ENCODE results near the gene ZNF385A.

DNA sequence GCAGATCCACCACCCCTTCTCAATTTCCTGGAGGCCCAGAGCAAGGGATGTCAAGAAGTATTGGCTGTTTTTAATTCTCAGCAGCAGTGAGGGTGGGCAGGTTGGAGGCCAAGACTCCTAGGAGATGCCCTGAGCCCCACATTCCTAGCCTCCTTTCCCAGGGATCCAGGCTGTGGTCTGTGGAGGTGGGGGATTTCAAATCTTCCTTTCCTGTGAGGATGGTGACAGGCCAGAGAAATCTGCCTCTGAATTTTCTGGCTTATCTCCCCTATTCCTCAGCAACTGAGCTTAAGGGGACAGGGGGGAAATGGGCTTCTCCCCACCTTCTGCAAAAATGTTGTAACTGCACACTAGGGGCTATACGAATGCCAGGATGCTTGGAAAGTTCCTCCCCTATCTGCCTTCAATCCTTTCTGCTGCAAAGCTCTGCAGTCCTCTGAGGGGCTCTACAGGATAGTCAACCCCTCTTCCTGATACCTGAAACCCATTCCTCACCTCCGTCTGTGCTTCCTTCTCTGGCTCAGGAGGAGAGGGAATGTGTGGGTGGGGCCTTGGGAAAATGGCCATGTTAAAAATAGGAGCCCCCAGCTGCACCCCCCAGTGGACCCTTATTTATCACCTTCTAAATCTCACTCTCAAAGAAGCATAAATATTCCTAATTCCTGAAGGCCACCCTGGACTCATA is 26.9 kb downstream of the ZNF385A start:
- TF ChIP-seq, protein P1, sequence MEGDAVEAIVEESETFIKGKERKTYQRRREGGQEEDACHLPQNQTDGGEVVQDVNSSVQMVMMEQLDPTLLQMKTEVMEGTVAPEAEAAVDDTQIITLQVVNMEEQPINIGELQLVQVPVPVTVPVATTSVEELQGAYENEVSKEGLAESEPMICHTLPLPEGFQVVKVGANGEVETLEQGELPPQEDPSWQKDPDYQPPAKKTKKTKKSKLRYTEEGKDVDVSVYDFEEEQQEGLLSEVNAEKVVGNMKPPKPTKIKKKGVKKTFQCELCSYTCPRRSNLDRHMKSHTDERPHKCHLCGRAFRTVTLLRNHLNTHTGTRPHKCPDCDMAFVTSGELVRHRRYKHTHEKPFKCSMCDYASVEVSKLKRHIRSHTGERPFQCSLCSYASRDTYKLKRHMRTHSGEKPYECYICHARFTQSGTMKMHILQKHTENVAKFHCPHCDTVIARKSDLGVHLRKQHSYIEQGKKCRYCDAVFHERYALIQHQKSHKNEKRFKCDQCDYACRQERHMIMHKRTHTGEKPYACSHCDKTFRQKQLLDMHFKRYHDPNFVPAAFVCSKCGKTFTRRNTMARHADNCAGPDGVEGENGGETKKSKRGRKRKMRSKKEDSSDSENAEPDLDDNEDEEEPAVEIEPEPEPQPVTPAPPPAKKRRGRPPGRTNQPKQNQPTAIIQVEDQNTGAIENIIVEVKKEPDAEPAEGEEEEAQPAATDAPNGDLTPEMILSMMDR (IDR thresholded peaks at IDR 0.05; ENCODE audit: poor library complexity, severe bottlenecking), result no peak
- TF ChIP-seq MXI1 (conservative IDR thresholded peaks at IDR 0.05; ENCODE audit: poor library complexity, severe bottlenecking) (no peak), RAD21 (conservative IDR thresholded peaks at IDR 0.05) (no peak)
